ENCODE results near the gene IL1A.

DNA sequence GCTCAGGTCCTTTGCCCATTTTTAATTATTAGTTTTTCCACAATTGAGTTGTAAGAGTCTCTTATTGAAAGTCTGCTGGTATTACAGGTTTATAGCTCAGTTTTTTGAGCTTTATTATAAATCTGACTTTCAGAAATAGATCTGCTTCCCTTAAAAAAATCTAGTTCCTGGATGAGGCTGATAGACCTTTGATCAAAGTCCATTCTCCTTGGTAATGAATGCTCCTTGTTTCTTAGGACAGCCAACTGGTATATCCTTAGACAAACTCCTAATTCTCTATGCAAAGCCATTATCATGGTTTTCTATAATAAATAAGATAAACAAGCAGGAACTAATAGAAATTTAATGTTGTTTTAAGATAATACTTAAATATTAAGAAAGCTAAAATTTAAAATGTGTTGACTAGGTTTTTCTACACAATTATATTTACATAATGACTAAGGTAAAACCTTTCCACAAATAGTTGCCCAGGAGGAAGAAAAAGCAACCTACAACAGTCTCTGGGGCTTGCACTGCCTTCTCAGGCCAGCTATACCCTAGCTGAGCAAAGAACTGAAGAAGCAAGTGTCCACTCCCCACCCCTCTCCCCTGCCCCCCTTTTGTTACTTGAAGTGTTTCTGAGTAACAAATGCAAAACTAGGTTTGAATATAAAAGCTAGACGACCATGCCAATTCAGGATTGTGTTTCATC, 46.6 kb downstream of the IL1A start:
- TF ChIP-seq, protein P1, sequence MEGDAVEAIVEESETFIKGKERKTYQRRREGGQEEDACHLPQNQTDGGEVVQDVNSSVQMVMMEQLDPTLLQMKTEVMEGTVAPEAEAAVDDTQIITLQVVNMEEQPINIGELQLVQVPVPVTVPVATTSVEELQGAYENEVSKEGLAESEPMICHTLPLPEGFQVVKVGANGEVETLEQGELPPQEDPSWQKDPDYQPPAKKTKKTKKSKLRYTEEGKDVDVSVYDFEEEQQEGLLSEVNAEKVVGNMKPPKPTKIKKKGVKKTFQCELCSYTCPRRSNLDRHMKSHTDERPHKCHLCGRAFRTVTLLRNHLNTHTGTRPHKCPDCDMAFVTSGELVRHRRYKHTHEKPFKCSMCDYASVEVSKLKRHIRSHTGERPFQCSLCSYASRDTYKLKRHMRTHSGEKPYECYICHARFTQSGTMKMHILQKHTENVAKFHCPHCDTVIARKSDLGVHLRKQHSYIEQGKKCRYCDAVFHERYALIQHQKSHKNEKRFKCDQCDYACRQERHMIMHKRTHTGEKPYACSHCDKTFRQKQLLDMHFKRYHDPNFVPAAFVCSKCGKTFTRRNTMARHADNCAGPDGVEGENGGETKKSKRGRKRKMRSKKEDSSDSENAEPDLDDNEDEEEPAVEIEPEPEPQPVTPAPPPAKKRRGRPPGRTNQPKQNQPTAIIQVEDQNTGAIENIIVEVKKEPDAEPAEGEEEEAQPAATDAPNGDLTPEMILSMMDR (IDR thresholded peaks at IDR 0.05; ENCODE audit: low read length) = no peak
- no peak for TF ChIP-seq EZH2 (IDR thresholded peaks at IDR 0.05; ENCODE audit: borderline replicate concordance, low read length)

Measured in OCI-LY1 (cell line).